Ramos (cell line): ENCODE measurements around the gene MEGF11.
"Not testable (repeated sequence)": the region's sequence is repeated elsewhere in the genome, so short reads cannot be mapped to it uniquely, and the experiment has no call there.

Source experiments
- in situ Hi-C: fragments of 300-500 bp; cut with MboI; formaldehyde crosslinking; loops from one replicate; pipeline ENCODE4 v1.14.3; 2022; ENCODE audit warnings: low sequenced_read_pairs; ENCODE audit not compliant: unreplicated experiment

Gene MEGF11

DNA sequence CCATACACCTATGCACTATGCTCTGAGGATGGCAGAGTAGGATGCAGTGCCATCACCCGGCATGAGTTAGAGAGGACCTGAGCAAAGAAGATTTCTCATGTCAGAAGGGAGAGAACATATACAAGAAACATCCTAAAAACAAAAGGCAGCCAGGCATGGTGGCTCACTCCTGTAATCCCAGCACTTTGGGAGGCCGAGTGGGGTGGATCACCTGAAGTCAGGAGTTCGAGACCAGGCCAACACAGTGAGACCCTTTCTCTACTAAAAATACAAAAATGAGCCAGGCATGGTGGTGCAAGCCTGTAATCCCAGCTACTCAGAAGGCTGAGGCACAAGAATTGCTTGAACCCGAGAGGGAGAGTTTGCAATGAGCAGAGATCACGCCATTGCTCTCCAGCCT lies 7.7 kb downstream of the MEGF11 start:
- in situ Hi-C loops: not testable (repeated sequence)

DNA sequence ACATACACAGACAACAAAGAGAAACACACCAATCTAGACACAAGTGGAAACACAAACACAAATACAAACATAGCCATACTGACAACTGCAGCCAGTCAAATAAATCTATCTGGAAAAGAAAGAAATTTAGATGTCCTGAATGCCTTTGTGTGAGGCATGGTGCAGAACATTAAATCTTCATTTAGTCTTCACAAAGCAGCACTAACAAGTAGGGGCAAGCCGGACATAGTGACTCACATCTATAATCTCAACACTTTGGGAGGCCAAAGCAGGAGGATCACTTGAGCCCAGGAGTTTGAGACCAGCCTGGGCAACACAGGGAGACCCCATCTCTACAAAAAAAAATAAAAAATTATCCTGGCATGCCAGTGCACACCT lies 11.7 kb downstream of the MEGF11 start:
- in situ Hi-C loops: no loop called here

DNA sequence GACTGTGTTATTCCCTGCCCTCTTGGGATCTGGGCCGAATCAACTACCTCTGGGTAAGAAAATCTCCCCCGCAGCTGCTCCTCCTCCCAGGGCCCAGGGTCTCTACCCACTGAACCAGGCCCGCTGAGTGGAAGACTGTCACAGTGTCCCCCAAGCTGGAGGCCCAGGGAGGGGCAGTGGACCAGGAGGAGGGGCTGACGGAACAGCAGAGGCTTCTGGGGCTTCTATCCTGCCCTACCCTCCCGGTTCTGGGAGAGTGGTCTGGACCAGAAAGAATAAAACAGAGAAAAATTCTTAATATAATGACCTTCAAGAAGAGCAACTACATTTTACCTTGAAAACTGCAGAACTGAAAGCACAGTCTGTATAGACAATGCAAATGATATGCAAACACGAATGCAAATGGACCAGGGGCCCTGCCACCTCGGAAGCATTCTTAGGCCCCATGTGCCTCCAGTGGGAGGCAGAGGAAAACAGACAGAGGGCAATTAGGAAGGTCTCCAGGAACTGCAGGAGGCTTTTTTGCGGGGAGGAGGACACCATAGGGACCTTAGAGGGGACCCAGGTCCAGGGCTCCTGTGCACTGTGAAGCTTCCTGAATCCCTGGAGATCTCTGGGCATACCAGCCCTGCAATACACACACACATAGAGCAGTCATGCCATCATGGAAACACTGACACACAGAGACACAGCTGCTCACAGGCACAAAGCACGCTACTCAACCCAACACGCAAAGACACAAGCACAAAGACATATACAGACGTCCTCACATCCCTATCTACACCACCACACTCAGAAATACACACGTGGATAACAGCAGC lies 12.3 kb downstream of the MEGF11 start:
- in situ Hi-C loops: no loop called here

DNA sequence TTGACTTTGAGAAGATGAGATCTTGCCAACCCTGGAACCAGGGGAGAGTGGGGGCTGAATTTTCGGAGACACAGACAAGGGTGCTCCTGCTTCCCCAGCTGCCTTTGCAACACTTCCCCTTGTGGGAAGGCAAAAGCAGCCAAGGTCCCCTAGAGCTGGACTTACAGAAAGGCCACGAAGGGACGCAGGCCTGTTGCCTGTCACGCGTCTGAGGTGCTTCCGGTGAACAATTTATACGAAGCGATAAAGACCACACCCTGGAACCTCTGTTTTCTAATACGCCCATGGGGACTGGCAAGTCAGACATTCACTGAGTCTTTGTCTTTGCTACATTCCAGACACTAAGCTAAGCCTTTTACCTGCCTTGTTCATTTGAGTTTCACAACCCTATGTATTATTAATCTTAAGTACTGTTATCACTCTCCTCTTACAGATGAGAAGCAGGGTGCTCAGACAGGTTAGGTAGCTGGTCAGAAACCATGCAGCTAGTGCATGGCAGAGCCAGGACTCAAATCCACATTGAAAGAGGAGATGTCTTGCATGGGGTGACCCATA lies 13.2 kb downstream of the MEGF11 start:
- in situ Hi-C loops: no loop called here

DNA sequence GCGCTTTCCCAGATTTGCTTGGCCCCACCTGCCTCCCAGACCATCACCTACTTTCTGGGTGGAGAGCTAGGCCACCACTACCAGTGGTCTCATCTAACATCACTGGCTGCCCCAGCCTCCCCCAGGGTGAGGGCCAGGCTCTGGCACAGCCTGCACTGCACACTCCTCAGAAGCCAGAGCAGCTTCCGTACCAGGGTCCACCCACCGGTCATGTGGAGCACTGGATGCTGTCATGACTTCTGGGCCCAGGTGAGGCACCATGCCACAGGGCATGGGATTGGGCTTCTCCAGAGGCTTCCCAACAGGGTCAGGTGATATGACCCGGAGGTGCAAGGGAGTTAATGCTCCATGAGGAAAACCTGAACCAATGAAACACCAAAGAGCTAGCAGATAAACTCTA lies 14.0 kb downstream of the MEGF11 start:
- in situ Hi-C loops: no loop called here

DNA sequence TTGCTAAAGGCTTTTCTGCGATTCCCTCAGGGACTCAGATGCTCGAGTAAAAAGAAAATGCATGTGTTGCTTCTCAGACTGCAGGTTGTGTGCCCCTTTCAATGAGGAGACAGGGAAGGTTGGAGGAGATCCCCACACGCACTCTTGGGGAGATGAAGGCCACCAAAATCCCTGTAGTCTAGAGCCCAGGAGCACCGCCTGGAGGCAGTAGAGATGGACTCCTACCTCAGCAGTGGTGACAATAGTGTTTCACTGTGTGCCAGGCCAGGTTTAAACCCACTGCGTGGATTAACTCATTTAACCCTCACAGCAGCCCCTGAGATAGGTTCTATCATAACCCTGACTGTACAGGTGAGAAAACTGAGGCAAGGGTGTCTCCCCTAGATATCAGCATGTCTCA lies 15.2 kb downstream of the MEGF11 start:
- in situ Hi-C loops: no loop called here

DNA sequence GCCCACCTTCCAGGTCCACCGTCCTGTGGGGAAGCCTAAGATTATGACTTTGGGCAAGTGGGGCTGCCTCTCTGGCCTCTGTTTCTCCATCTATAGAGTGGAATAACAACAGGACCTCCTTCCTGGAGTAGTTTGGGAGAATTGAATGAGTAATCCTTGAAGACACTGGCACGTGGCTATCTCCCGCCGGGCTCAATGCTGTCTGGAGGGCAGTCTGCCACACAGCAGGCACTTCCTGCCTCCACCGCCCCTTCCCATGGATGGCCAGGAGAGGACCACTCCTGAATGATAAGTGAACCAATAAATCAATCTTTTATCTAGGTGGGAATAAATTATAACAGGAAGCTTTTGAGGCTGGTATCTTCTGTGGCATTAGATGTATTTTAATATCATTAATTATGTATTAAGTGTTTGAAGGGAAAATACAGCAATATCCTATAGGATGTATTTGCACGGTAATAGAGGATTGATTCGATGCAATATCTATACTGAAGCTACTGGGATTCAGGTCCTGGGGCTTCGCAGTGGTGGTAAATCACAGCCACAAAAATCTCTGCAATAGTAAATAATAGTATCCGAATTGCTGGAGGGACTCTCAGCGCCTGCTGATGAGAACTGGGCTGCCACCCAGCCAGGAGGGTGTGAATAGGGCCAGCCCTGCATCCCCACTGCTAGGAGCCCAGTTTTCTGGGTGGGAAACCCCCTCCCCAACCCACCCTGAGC lies 15.9 kb downstream of the MEGF11 start:
- in situ Hi-C loops: no loop called here

DNA sequence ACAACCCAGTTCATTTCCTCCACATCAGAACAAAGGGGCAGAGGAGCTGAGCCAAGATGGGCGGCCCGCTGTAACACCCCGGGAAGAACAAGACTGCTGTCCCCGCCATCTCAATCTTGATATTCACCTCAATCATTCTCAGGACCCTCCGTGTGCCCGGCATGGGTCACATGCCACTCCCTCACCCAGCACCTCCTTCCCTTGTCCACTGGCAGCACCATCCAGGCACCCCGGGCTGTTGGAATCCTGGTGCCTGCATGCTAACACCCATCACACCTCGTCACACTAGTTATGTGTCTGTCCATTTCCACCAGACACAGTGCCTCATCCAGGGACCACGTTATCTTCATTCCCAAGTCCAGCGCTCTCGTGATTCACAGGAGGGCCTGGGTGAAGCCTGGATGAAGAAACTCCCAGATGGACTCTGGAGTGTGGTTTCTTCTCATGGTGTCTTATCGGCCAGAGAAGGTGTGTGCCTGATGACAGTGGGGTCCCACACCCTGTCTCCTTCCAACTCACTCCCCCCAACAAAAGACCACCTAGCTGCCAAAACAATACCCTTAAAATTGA lies 16.7 kb downstream of the MEGF11 start:
- in situ Hi-C loops: no loop called here

DNA sequence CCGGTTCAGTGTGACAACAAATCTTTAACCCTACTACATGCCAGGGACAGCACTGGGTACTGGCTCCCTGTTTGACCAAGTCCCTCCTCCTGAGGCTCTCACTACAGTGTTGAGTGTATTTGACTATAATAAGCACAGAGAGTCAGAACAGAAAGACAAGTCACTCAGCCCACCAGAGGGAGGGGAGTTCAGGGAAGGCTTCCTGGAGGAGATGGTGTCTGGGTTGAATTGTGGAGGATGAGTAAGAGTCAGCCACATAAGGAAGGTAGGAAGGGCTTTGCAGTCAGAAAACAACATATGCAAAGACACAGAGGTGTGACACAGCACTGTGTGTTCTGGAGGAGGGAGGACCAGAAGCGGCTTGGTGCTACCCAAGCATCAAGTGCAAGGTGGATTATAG lies 17.7 kb downstream of the MEGF11 start:
- in situ Hi-C loops: no loop called here

DNA sequence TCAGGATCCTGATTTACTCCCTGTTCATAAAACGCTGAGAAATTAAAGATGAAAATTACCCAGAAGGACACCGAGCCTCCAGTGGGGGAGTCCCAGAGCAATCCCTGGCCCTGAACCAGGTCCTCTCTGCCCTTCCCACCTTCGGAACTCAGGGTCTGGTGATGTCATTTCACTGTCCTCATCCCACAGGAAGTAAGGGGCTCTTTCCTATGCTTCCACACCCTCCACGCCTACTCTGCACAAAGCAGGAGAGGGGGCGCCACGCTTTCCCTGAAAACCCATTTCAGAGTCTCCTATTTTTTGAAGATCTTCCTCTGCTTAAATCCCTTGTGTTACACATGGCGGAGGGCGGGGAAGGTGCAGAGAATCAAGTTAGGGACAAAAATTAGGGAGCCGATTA lies 18.8 kb downstream of the MEGF11 start:
- in situ Hi-C loops: no loop called here

DNA sequence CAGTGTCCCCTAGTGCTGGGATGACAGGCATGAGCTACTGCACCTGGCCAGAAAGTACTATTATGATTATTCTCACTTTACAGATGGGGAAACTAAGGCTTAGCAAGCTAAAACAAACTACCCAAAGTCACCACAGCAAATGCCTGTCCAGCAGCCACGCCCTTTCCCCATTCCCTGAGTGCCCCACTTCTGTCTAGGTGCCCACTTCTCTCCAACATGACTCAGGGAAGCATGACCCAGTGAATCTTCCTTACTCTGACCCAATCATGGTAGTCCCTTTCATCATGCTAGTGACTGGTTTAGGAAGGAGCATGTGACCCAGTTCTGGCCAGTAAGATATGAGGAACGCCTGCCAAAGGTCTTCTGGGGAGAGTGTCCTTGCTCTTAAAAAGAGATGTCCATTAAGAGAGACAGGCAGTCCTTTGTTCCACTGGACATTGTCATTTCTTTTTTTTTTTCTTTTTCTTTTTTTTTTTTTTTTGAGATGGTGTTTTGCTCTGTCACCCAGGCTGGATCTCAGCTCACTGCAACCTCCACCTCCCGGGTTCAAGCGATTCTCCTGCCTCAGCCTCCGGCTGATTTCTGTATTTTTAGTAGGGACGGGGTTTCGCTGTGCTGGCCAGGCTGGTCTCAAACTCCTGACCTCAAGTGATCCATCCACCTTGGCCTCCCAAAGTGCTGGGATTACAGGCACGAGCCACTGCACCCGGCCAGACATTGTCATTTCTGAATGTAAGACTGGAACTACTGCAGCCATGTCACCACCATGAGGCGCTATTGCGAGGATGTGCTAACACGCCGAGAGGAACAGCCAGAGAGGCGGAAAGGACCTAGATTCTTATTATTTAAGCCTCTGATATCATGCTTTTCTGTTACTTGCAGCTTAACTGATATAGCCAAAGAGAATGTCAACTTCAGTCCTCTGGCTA lies 19.8 kb downstream of the MEGF11 start:
- in situ Hi-C loops: no loop called here

DNA sequence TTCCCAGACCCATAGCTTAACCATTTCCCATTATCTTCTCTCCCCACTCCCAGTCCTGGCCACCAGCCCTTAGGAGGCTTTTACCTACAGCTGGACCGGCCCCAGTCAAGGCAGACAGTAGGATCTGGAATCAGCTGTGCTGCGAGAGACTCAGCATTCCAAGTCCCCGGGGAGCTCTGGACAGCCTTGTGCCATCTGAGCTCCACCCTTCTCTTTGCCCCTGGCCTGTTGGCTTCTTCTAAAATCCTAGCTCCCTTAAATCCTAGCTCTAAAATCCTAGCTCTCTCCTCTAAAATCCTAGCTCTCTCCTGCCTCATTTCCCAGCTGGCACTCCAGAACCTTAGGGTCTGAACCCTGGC lies 21.3 kb downstream of the MEGF11 start:
- in situ Hi-C loops: no loop called here

DNA sequence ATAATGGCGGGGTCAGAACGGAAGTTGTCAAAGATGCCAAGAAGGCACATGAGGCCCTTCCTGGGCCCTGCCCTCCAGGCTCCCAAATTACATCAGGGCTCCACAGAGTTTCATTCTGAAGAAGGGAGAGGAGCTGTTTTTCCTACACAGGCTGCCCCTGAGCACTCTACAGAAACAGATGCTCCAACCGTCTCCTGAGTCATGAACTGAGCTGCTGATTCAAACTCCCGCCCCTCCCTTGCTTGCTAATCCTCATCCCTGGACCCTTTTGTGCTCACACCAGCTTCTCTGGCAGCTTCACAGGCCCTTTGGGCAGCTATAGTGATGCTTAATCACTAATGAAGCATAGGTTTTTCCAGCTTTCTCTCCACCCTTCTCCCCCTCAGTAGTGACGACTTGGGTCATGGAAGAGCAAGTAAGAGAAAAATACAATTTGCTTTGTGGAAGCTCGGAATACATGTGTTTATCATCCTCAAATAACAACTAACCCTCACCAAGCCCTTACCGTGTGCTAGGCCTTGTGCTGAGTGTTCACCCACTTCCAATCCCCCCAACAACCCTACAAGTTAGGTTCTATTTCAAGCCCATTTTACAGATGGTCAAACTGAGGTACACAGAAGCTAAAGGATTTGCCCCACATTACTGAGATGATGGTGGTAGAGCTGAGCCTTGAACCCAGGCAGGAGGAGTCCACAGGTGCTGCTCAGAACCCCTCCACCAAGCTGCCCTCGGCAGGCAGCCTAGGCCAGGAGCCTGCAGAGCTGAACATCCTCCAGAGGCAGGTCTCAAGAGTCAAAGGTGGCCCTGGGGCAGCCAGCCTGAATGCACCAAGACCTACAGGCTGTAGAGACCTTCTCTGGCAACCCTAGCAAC lies 21.9 kb downstream of the MEGF11 start:
- in situ Hi-C loops: no loop called here

DNA sequence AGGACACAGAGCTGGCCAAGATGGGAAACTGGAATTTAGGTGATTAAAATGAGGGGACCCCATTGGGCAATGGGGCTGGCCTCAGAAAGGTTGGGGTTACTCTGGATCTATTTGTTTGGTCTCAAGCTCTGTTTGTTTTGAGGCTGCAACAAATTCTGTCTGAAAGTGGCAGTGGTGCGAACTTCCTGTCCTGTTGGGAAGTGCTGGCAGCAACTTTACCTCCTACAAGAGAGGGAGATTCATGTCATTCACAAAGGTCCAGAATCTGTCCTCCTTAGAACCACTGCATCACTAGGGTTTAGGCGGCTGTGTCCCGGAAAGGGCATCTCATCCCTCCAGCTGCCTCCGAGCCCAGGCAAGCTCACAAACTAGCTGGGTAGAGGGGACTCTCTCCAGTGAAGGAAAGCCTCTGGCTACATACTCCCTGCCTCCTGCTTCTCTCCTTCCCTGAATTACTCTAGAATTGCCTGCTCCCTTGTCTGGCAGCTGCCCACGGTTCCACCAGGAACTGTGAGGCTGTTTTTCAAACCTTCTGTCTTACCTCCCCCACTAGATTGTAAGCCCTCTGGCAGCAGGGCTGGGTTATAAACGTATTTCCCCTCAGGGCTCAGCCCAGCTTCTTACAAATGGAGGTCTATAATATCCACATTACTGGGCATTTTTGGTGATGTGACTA lies 23.6 kb downstream of the MEGF11 start:
- in situ Hi-C loops: no loop called here

DNA sequence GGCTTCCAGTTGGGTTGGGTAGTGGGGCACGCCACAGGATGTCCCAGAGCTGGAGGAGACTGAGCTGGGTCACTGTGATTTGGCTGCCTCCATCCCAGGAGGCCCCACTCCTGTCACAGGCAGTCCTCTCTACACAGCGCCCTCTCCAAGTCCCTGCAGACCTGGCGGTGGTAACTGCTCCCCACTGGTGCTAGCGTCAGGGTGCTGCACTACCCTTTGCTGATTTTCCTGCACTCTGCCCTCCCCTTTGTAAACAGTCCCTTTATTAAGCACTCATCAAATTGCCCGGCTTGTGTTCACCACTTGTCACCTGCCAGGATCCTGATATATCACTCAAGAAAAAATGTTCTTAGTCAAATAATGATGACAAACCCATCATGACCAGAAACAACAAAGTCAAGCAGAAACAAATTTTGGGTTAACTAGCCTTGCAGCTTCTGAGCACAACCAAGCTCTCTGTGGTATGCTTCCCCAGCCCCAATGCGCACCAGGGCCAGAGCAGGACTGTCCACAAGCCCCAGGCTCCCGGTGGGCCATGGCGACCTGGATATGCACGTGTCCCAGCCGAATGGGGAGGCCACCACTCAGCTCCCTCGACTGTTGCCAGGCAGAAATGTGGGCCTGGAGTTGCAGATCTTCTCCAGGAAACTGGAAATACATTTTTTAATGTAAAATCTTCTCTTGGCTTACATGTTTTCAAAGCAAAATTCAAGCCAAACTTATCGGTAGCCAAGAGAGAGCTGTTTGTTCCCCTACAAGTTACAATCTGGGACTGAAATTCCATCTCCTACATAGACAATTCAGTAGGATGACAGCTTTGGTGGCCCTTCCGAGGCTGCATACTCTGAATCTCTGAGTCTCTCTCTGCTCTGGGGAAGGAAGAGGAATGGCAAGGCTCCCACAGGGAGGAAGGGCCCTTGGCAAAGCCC lies 24.5 kb downstream of the MEGF11 start:
- in situ Hi-C loops: no loop called here

DNA sequence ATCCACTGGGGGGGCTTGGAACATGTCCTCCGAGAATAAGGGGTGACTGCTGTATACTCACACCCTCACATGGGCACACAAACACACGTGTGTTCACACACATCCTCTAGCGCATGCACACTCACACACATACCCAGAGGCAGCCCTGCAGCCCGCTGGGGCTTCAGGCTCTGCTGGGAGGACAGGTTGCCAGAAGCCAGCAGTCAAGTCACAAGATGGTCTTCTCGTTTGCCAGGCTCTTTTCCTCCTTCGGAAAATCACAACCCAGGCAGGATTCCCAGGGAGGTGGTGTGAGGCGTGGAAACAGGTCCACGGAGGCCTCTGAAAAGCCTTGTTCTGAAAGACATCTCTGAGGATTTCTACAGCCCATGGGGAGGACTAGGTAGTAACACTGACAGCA lies 26.8 kb downstream of the MEGF11 start:
- in situ Hi-C loops: no loop called here

DNA sequence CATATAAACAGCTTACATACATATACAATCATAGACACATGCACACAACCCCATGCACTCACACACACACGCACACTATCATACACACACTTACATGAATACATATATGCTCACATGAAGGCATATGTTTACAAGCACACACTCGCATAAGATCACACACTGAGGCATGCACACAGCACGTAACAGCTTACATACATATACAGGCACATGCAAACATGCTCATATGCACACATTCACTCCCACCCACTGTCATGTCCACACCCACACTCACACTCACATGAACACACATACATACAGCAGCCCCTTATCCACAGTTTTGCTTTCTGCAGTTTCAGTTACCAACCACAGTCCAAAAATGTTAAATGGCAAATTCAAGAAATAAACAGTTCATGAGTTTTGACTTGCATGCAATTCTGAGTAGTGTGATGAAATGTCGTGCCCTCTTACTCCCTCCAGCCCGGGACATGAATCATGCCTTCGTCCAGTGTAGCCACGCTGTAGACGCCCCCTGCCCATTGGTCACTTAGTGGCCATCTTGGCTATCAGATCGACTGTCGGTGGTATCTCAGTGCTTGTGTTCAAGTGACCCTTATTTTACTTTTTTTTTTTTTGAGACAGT lies 27.8 kb downstream of the MEGF11 start:
- in situ Hi-C loops: no loop called here
